ENCODE results near the gene CDH23. TPM values are rescaled to one million over a fixed set of nuclear protein-coding genes. Genes with fewer than 3 reads are reported as not detected.

The CDH23 gene
- total and polyA plus RNA-seq, 5 donors, result 2.4 to 6.3 (median 5.2) TPM

GRCh38 chr10:71442859-71443570, 46.3 kb downstream of the CDH23 start:
- Histone ChIP-seq H3K27me3 (ENCODE audit: control insufficient read depth, insufficient read depth) (no peaks in the 10 kb centered on the region), H3K27ac (ENCODE audit: low read length) (no peak overlapping the region), H3K9me3 (ENCODE audit: control insufficient read depth, low read length) (no peaks in the 10 kb centered on the region), H3K4me1 (ENCODE audit: control insufficient read depth, insufficient read depth, low read length) (no peaks in the 10 kb centered on the region), H3K4me3 (ENCODE audit: low read length) (no peak overlapping the region)
- 87% methylated on average over 15 of the region's 15 CpGs for WGBS
- ATAC-seq (no peak), DNase-seq (no peak)
- intact Hi-C loops (cut with DNase I), result no loop called here

- 87% methylated on average over 10 of the region's 10 CpGs for WGBS
- H3K27me3 ChIP-seq (ENCODE audit: control insufficient read depth, insufficient read depth), result no peaks in the 10 kb centered on the region
- no peak for DNase-seq
- no peak overlapping the region for H3K27ac ChIP-seq (ENCODE audit: low read length)
- intact Hi-C loops (cut with DNase I), result no loop called here
- H3K9me3 ChIP-seq (ENCODE audit: control insufficient read depth, low read length), result no peaks in the 10 kb centered on the region
- ATAC-seq, result no peak
- H3K4me1 ChIP-seq (ENCODE audit: control insufficient read depth, insufficient read depth, low read length), result no peaks in the 10 kb centered on the region
- no peak overlapping the region for H3K4me3 ChIP-seq (ENCODE audit: low read length)
Measured at GRCh38 chr10:71443676-71444075, 47.0 kb downstream of the CDH23 start.

DNA sequence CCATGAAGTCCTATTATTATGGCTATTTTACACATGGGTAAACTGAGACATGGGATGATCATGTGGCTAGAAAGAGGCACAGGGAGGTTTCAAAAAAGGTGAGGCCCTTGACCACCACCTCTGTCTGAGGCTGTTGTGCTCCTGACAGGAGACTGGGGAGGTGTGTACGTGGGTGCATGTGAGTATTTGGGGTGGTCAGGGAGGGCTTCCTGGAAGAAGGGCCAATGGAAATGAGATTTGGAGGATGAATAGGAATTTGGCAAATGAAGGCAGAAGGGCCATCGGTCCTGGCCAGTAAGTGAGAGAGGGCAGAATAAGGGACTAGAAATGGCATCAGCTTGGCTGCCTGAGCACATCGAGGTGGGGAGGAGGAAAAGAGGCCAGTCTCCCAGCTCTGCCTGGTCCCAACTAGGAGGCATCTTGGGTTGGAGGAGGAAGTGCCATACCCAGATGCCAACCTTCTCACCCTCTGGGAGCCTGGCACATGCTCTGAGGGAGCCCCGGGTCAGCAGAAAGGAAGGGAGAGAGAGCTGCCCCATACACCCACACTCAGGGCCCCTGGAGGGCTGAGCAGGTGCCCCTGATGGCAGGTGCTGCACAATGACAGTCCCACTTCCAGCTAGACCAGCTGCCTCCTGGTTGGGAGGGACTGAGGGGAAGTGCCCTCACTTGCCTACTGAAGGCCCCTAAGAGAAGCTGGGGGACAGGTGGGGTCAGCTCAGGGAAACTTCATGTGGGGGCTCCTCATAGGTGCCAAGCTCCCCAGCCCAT, 47.7 kb downstream of the CDH23 start:
- Histone ChIP-seq H3K27ac (ENCODE audit: low read length) (no peak overlapping the region), H3K4me3 (ENCODE audit: low read length) (no peak overlapping the region), H3K9me3 (ENCODE audit: control insufficient read depth, low read length) (no peaks in the 10 kb centered on the region), H3K4me1 (ENCODE audit: control insufficient read depth, insufficient read depth, low read length) (no peaks in the 10 kb centered on the region), H3K27me3 (ENCODE audit: control insufficient read depth, insufficient read depth) (no peaks in the 10 kb centered on the region)
- DNase-seq (no peak), ATAC-seq (no peak)
- WGBS, result 89% methylated on average over 4 of the region's 4 CpGs
- intact Hi-C loops (cut with DNase I), result no loop called here

DNA sequence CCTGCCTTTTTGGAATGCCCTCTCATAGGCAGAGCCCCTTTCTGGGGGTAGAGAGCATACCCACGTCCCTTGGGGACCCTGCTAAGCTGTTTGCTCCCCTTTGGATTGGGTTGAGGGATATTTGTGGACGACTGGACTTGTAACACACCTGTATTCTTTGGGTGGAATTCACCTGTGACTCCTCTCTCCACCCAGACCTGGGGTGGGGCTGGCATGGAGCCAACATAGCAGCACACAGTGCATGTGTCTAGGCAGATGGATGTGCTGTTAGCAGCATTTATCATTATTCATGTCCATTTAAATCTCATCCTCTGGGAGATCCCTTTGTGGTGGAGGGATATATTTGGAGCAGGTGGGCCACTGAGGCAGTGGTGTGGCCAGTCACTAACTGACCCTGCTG, 51.0 kb downstream of the CDH23 start:
- Histone ChIP-seq H3K9me3 (ENCODE audit: control insufficient read depth, low read length) (no peaks in the 10 kb centered on the region), H3K27ac (ENCODE audit: low read length) (no peak overlapping the region), H3K4me3 (ENCODE audit: low read length) (no peak overlapping the region), H3K27me3 (ENCODE audit: control insufficient read depth, insufficient read depth) (no peaks in the 10 kb centered on the region), H3K4me1 (ENCODE audit: control insufficient read depth, insufficient read depth, low read length) (no peaks in the 10 kb centered on the region)
- intact Hi-C loops (cut with DNase I), result no loop called here
- ATAC-seq, result no peak
- no peak for DNase-seq
- 76% methylated on average over 2 of the region's 2 CpGs for WGBS

GRCh38 chr10:71448146-71448545, 51.4 kb downstream of the CDH23 start:
- ATAC-seq, result no peak
- 90% methylated on average over 9 of the region's 9 CpGs for WGBS

DNA sequence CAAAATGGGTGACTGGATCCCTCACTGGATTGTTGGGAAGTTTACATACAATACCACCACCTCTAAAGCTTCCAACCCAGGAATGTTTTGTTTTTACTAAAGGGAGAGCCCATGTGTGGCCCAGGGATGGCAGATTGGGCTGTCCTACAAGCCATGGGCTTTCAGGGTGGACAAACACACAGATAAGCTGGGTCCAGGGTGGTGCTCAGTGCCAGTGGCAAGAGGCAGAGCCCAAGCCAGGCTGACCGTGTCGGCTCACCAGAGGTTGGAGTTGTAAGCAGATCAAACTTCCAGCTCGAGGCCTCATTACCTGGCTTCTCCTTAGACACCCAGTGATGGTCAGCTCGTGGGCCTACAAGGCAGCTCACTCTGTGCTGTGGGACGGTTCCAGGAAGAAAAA, 52.3 kb downstream of the CDH23 start:
- Histone ChIP-seq H3K4me1 (ENCODE audit: control insufficient read depth, insufficient read depth, low read length) (no peaks in the 10 kb centered on the region), H3K27ac (ENCODE audit: low read length) (no peak overlapping the region), H3K4me3 (ENCODE audit: low read length) (no peak overlapping the region), H3K9me3 (ENCODE audit: control insufficient read depth, low read length) (no peaks in the 10 kb centered on the region), H3K27me3 (ENCODE audit: control insufficient read depth, insufficient read depth) (no peaks in the 10 kb centered on the region)
- ATAC-seq, result no peak
- 94% methylated on average over 5 of the region's 5 CpGs for WGBS
- intact Hi-C loops (cut with DNase I), result no loop called here
- DNase-seq, result no peak

More at GRCh38 chr10:71448146-71448545, 51.4 kb downstream of the CDH23 start:
- H3K4me1 ChIP-seq (ENCODE audit: control insufficient read depth, insufficient read depth, low read length), result no peaks in the 10 kb centered on the region
- no peaks in the 10 kb centered on the region for H3K27me3 ChIP-seq (ENCODE audit: control insufficient read depth, insufficient read depth)
- H3K9me3 ChIP-seq (ENCODE audit: control insufficient read depth, low read length), result no peaks in the 10 kb centered on the region
- H3K27ac ChIP-seq (ENCODE audit: low read length), result no peak overlapping the region
- intact Hi-C loops (cut with DNase I), result no loop called here
- no peak for DNase-seq
- no peak overlapping the region for H3K4me3 ChIP-seq (ENCODE audit: low read length)

DNA sequence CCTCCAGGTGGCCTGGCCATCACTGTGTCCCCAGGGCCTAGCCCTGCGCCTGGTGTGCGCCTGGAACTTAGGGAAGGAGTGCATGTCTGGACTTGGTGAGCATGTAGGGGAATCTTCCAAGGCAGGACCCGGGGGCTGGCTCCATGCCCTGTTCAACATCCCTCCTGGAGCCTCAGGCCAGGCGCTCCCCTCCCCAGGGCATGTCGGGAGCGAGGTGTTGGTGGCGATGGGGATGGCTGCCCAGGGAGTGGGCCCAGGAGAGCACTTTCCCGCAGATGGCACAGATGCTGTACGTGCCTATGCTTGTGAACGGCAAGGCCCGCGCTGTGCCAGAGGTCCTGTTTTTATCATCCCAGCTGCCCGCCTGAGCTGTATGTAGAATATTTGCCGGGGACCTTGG, 55.0 kb downstream of the CDH23 start:
- H3K27ac ChIP-seq (ENCODE audit: low read length), result no peak overlapping the region
- no peaks in the 10 kb centered on the region for H3K4me1 ChIP-seq (ENCODE audit: control insufficient read depth, insufficient read depth, low read length)
- H3K9me3 ChIP-seq (ENCODE audit: control insufficient read depth, low read length), result no peaks in the 10 kb centered on the region
- intact Hi-C loops (cut with DNase I), result no loop called here
- DNase-seq, result no peak
- ATAC-seq, result no peak
- 91% methylated on average over 14 of the region's 14 CpGs for WGBS
- H3K27me3 ChIP-seq (ENCODE audit: control insufficient read depth, insufficient read depth), result no peaks in the 10 kb centered on the region
- no peak overlapping the region for H3K4me3 ChIP-seq (ENCODE audit: low read length)

DNA sequence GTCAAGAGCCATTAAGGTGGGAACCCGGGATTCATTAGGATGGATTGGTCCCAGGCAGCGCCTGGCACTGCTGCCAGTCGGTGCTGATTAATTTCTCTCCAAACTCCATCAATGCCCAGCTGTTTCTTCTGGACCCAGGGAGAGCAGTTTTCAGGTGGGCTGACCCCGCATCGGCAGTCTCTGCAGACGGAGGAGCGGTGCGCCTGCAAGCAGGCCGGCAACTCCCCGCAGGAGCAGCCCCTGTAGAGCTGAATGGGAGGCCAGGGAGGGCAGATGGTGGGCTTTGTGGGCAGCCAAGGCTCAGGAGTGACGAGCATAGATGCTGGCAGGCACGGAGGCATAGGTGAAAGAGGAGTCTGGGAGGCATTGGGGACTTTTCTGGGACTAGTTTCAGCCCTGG, 56.5 kb downstream of the CDH23 start:
- intact Hi-C loops (cut with DNase I), result no loop called here
- H3K27ac ChIP-seq (ENCODE audit: low read length), result no peak overlapping the region
- 88% methylated on average over 12 of the region's 12 CpGs for WGBS
- H3K9me3 ChIP-seq (ENCODE audit: control insufficient read depth, low read length), result no peaks in the 10 kb centered on the region
- ATAC-seq (no peak), DNase-seq (no peak)
- H3K27me3 ChIP-seq (ENCODE audit: control insufficient read depth, insufficient read depth), result no peaks in the 10 kb centered on the region
- no peaks in the 10 kb centered on the region for H3K4me1 ChIP-seq (ENCODE audit: control insufficient read depth, insufficient read depth, low read length)
- H3K4me3 ChIP-seq (ENCODE audit: low read length), result no peak overlapping the region

DNA sequence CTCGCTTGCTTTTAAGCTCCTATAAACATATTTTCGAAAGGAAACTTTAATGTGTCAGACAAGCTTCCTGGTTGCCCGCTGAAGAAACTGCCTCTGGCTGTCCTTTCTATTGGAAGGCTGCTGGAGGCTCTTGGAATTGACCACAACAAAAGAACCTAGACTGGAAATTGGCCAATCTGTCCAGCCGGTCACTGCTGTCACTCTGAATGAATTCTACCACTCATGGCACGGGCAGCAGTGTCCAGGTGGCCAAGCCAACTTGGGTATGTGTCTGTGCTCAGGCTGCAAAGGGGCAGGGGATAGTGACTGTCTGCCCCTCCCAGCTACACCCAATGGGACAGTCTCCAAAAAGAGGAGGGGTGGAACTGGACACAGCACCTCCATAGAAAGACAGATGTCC, 57.6 kb downstream of the CDH23 start:
- no peaks in the 10 kb centered on the region for H3K27me3 ChIP-seq (ENCODE audit: control insufficient read depth, insufficient read depth)
- ATAC-seq (no peak), DNase-seq (no peak)
- no peak overlapping the region for H3K4me3 ChIP-seq (ENCODE audit: low read length)
- intact Hi-C loops (cut with DNase I), result no loop called here
- no peaks in the 10 kb centered on the region for H3K4me1 ChIP-seq (ENCODE audit: control insufficient read depth, insufficient read depth, low read length)
- H3K27ac ChIP-seq (ENCODE audit: low read length), result no peak overlapping the region
- H3K9me3 ChIP-seq (ENCODE audit: control insufficient read depth, low read length), result no peaks in the 10 kb centered on the region
- 71% methylated on average over 5 of the region's 5 CpGs for WGBS

DNA sequence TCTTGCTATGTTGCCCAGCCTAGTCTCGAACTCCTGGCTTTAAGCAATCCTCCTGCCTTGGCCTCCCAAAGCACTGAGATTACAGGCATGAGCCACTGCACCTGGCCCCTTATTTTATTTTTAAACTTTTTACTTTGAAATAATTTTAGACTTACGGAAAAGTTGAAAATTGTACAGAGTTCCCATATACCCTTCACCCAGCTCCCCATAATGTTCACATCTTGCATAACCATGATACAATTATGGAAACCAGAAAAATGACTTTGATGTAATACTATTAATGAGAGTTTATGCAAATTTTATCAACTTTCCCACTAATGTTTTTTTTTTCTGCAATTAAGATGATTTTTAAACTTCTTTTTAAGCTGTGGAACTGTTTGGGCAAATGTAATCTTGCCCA, 58.3 kb downstream of the CDH23 start:
- H3K27ac ChIP-seq (ENCODE audit: low read length), result no peak overlapping the region
- no peak overlapping the region for H3K4me3 ChIP-seq (ENCODE audit: low read length)
- no peak for DNase-seq
- ATAC-seq, result no peak
- H3K4me1 ChIP-seq (ENCODE audit: control insufficient read depth, insufficient read depth, low read length), result no peaks in the 10 kb centered on the region
- no peaks in the 10 kb centered on the region for H3K9me3 ChIP-seq (ENCODE audit: control insufficient read depth, low read length)
- intact Hi-C loops (cut with DNase I), result no loop called here
- 73% methylated on average over 2 of the region's 2 CpGs for WGBS
- H3K27me3 ChIP-seq (ENCODE audit: control insufficient read depth, insufficient read depth), result no peaks in the 10 kb centered on the region

- intact Hi-C loops (cut with DNase I), result no loop called here
- no peaks in the 10 kb centered on the region for H3K4me1 ChIP-seq (ENCODE audit: control insufficient read depth, insufficient read depth, low read length)
- WGBS, result 92% methylated on average over 3 of the region's 3 CpGs
- DNase-seq (no peak), ATAC-seq (no peak)
- H3K4me3 ChIP-seq (ENCODE audit: low read length), result no peak overlapping the region
- H3K27ac ChIP-seq (ENCODE audit: low read length), result no peak overlapping the region
- H3K27me3 ChIP-seq (ENCODE audit: control insufficient read depth, insufficient read depth), result no peaks in the 10 kb centered on the region
- no peaks in the 10 kb centered on the region for H3K9me3 ChIP-seq (ENCODE audit: control insufficient read depth, low read length)
Measured at GRCh38 chr10:71456631-71457030, 59.9 kb downstream of the CDH23 start.

All from right cardiac atrium (tissue), 5 donors.